ENCODE data around the gene GAK.

DNA sequence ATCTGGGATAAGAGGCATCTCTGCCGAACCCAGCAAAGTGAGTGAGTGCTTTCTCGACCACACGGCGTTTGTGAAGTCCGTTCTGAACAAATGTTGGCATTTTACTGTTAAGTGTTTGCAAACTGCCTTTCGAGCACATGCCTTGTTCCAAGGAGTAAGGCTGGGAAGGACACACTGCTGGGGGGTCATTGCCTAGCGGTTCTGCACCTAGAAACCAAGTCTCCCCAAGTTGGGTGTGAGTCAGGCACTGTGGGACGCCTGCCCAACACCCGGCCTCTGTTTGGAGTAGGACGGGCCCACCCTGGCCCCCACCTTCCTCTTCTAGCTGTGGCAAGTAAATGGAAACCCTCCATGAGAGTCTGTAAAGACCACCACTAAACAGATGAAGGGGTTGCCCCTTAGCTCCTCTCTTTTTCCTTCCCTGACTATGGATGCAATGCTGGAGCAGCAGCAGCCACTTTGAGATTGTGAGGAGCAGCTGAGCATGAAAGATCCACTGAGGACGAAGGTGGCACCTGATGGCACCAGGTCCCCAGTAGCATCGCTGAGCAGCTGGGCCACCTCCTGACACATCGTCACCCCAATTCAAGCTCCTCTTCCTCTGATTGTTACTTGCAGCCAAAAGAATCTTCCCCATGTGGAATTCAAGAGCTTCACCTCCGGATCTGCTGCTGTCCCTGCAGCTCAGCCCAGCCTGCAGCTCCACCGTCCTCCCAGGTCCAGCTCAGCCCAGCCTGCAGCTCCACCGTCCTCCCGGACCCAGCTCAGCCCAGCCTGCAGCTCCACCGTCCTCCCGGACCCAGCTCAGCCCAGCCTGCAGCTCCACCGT is 112.5 kb downstream of the GAK start:
- TF ChIP-seq, protein P1, sequence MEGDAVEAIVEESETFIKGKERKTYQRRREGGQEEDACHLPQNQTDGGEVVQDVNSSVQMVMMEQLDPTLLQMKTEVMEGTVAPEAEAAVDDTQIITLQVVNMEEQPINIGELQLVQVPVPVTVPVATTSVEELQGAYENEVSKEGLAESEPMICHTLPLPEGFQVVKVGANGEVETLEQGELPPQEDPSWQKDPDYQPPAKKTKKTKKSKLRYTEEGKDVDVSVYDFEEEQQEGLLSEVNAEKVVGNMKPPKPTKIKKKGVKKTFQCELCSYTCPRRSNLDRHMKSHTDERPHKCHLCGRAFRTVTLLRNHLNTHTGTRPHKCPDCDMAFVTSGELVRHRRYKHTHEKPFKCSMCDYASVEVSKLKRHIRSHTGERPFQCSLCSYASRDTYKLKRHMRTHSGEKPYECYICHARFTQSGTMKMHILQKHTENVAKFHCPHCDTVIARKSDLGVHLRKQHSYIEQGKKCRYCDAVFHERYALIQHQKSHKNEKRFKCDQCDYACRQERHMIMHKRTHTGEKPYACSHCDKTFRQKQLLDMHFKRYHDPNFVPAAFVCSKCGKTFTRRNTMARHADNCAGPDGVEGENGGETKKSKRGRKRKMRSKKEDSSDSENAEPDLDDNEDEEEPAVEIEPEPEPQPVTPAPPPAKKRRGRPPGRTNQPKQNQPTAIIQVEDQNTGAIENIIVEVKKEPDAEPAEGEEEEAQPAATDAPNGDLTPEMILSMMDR (conservative IDR thresholded peaks at IDR 0.05; ENCODE audit: low read depth, low read length), result no peak
- TF ChIP-seq POLR2A (IDR thresholded peaks at IDR 0.05; ENCODE audit: low read depth, low read length), result no peak
- no peak for TF ChIP-seq RCOR1 (IDR thresholded peaks at IDR 0.05; ENCODE audit: insufficient replicate concordance, low read length)
- TF ChIP-seq, protein P2, sequence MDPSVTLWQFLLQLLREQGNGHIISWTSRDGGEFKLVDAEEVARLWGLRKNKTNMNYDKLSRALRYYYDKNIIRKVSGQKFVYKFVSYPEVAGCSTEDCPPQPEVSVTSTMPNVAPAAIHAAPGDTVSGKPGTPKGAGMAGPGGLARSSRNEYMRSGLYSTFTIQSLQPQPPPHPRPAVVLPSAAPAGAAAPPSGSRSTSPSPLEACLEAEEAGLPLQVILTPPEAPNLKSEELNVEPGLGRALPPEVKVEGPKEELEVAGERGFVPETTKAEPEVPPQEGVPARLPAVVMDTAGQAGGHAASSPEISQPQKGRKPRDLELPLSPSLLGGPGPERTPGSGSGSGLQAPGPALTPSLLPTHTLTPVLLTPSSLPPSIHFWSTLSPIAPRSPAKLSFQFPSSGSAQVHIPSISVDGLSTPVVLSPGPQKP (IDR thresholded peaks at IDR 0.05; ENCODE audit: borderline replicate concordance, low read depth, low read length), result no peak
- TF ChIP-seq FOS (IDR thresholded peaks at IDR 0.05; ENCODE audit: low read depth, low read length), result no peak
- no peak for TF ChIP-seq CEBPB (IDR thresholded peaks at IDR 0.05; ENCODE audit: low read depth, low read length)
- TF ChIP-seq MAFK (IDR thresholded peaks at IDR 0.05; ENCODE audit: low read depth, low read length), result no peak
- no peak for TF ChIP-seq MAZ (IDR thresholded peaks at IDR 0.05; ENCODE audit: borderline replicate concordance, low read depth, low read length)

All from IMR-90 (cell line).